ENCODE data around the gene FAM120A. TPM values are rescaled to one million over a fixed set of nuclear protein-coding genes. Genes with fewer than 3 reads are reported as not detected.

Gene FAM120A
- total RNA-seq, 6 donors from 2014 or later = 102 to 137 (median 109) TPM

GRCh38 chr9:93476924-93477323 is 25.4 kb downstream of the FAM120A start:
- no peak overlapping the region for H3K27ac ChIP-seq
- ATAC-seq (ENCODE audit: low FRiP score in 2 of 2) = no peak
- H3K4me3 ChIP-seq = no peak overlapping the region
- H3K36me3 ChIP-seq = peaks cover 0 to 26% (median 2%) of the 10 kb centered on the region in 4 donors
- WGBS, 2 donors = 92 to 93% methylated on average over 4 of the region's 4 CpGs
- no peaks in the 10 kb centered on the region for H3K9me3 ChIP-seq
- H3K4me1 ChIP-seq = peaks cover 9 to 11% (median 10%) of the 10 kb centered on the region in 4 donors
- TF ChIP-seq POLR2AphosphoS5 (IDR thresholded peaks at IDR 0.05) (no peak), EP300 (IDR thresholded peaks at IDR 0.05) (no peak), POLR2A (IDR thresholded peaks at IDR 0.05) (no peak)
- TF ChIP-seq, protein P1, sequence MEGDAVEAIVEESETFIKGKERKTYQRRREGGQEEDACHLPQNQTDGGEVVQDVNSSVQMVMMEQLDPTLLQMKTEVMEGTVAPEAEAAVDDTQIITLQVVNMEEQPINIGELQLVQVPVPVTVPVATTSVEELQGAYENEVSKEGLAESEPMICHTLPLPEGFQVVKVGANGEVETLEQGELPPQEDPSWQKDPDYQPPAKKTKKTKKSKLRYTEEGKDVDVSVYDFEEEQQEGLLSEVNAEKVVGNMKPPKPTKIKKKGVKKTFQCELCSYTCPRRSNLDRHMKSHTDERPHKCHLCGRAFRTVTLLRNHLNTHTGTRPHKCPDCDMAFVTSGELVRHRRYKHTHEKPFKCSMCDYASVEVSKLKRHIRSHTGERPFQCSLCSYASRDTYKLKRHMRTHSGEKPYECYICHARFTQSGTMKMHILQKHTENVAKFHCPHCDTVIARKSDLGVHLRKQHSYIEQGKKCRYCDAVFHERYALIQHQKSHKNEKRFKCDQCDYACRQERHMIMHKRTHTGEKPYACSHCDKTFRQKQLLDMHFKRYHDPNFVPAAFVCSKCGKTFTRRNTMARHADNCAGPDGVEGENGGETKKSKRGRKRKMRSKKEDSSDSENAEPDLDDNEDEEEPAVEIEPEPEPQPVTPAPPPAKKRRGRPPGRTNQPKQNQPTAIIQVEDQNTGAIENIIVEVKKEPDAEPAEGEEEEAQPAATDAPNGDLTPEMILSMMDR (IDR thresholded peaks at IDR 0.05) = no peak
- no peaks in the 10 kb centered on the region for H3K27me3 ChIP-seq
- no peak for DNase-seq

DNA sequence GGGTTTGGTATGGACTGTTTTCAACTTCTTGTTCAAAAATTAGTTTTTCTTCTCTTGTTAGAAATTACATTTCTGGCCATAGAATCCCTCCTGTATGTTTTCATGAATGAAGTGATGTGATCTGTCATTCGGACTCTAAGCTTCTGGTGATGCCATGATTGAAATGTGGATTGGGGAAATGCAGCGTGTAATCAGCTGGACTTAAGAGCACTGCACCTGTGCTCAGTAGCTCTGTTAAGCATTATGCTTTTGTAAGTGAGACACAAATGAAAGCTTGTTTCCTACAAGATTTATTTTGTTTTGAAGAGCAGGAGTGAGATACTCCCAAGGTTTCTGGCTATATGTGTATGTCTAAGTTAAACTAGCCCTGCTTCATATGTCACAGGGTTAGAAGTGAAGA is 25.9 kb downstream of the FAM120A start:
- Histone ChIP-seq H3K27me3 (no peaks in the 10 kb centered on the region), H3K4me3 (no peak overlapping the region), H3K27ac (no peak overlapping the region), H3K36me3 (peaks cover 0 to 26% (median 2%) of the 10 kb centered on the region in 4 donors), H3K9me3 (no peaks in the 10 kb centered on the region), H3K4me1 (peaks cover 8 to 11% (median 9%) of the 10 kb centered on the region in 4 donors)
- DNase-seq (no peak), ATAC-seq (ENCODE audit: low FRiP score in 2 of 2) (no peak)
- WGBS, 2 donors = 91 to 93% methylated on average over 2 of the region's 2 CpGs
- no peak for TF ChIP-seq POLR2A (IDR thresholded peaks at IDR 0.05)
- no peak for TF ChIP-seq EP300 (IDR thresholded peaks at IDR 0.05)
- TF ChIP-seq, protein P1 (IDR thresholded peaks at IDR 0.05) = no peak
- TF ChIP-seq POLR2AphosphoS5 (IDR thresholded peaks at IDR 0.05) = no peak

DNA sequence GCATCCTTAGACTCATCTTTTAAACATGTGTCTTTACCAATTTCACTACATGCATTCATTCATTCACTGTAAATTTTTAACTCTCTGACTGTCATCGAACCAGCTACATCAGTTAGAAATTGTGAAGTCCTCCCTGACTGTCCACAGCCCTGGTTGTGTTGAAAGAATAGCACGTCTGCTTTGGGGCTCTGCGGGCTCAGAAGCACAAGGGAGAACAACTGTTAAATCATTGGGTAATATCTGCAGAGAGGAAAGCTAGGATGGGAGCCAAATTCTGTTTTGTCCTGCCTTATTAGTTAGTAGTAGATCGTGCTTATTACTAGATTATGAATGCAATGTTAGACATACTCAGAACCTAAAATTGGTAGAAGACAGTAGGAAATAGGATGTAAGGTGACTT is 28.2 kb downstream of the FAM120A start:
- Histone ChIP-seq H3K27ac (no peak overlapping the region), H3K36me3 (peaks cover 0 to 26% (median 3%) of the 10 kb centered on the region in 4 donors), H3K4me1 (peaks cover 8 to 11% (median 9%) of the 10 kb centered on the region in 4 donors), H3K4me3 (no peak overlapping the region), H3K27me3 (no peaks in the 10 kb centered on the region), H3K9me3 (no peaks in the 10 kb centered on the region)
- 70 to 76% methylated on average over 4 of the region's 4 CpGs for WGBS, 2 donors
- ATAC-seq (ENCODE audit: low FRiP score in 2 of 2) (no peak), DNase-seq (no peak)
- TF ChIP-seq, protein P1 (IDR thresholded peaks at IDR 0.05) = no peak
- no peak for TF ChIP-seq EP300 (IDR thresholded peaks at IDR 0.05)
- TF ChIP-seq POLR2AphosphoS5 (IDR thresholded peaks at IDR 0.05) = no peak
- TF ChIP-seq POLR2A (IDR thresholded peaks at IDR 0.05) = no peak

- H3K9me3 ChIP-seq = no peaks in the 10 kb centered on the region
- TF ChIP-seq EP300 (IDR thresholded peaks at IDR 0.05) (no peak), POLR2A (IDR thresholded peaks at IDR 0.05) (no peak), POLR2AphosphoS5 (IDR thresholded peaks at IDR 0.05) (no peak)
- TF ChIP-seq, protein P1 (IDR thresholded peaks at IDR 0.05) = no peak
- no peak overlapping the region for H3K27ac ChIP-seq
- ATAC-seq (ENCODE audit: low FRiP score in 2 of 2) = no peak
- 93 to 98% methylated on average over 4 of the region's 4 CpGs for WGBS, 2 donors
- H3K4me1 ChIP-seq = peaks cover 7 to 11% (median 8%) of the 10 kb centered on the region in 4 donors
- H3K27me3 ChIP-seq = no peaks in the 10 kb centered on the region
- H3K36me3 ChIP-seq = peaks cover 0 to 25% (median 4%) of the 10 kb centered on the region in 4 donors
- DNase-seq = no peak
- H3K4me3 ChIP-seq = no peak overlapping the region
These were observed 28.8 kb downstream of the FAM120A start for GRCh38 chr9:93480262-93480661.

- no peak for TF ChIP-seq POLR2AphosphoS5 (IDR thresholded peaks at IDR 0.05)
- TF ChIP-seq POLR2A (IDR thresholded peaks at IDR 0.05) = no peak
- TF ChIP-seq EP300 (IDR thresholded peaks at IDR 0.05) = no peak
- TF ChIP-seq, protein P1 (IDR thresholded peaks at IDR 0.05) = no peak
- no peak overlapping the region for H3K4me3 ChIP-seq
- no peaks in the 10 kb centered on the region for H3K27me3 ChIP-seq
- H3K4me1 ChIP-seq = peaks cover 4 to 7% (median 6%) of the 10 kb centered on the region in 4 donors
- no peak overlapping the region for H3K27ac ChIP-seq
- ATAC-seq (ENCODE audit: low FRiP score in 2 of 2) = no peak
- peaks cover 0 to 23% (median 4%) of the 10 kb centered on the region in 4 donors for H3K36me3 ChIP-seq
- H3K9me3 ChIP-seq = no peaks in the 10 kb centered on the region
- peak in 1 of 2 donors; percentile 65 for DNase-seq
- WGBS, 2 donors = 88 to 98% methylated on average over 7 of the region's 7 CpGs
These were observed 29.3 kb downstream of the FAM120A start for GRCh38 chr9:93480728-93481324.

All from upper lobe of left lung (tissue), 6 donors.